ENCODE measurements around the gene TTC12.

Gene TTC12

DNA sequence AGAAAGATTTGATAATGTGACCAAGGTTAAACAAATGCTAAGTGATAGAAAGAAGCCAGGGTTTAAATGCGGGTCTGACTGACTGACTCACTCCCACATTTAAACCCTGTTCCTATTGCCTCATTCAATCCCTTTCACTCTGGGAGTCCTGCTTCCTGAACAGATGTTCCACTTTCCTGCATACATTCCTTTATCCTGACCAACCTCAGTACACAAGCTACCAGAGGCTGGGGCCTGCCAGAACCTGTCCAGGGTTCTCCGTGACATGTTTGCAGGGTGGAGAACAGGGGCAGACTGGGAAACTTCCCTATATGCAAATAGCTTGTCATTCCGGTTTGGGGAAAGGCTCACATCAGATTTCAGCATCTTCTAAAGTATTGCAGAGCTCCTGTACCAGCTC is 70.2 kb downstream of the TTC12 start:
- DNase-seq (ENCODE audit: low read depth) = peak; percentile 91
- TF ChIP-seq CTCF (conservative IDR thresholded peaks at IDR 0.05; ENCODE audit: control insufficient read depth, insufficient read depth, low read depth, low read length) = no peak
- H3K4me3 ChIP-seq (ENCODE audit: control insufficient read depth, low read depth, low read length) = no peak overlapping the region

DNA sequence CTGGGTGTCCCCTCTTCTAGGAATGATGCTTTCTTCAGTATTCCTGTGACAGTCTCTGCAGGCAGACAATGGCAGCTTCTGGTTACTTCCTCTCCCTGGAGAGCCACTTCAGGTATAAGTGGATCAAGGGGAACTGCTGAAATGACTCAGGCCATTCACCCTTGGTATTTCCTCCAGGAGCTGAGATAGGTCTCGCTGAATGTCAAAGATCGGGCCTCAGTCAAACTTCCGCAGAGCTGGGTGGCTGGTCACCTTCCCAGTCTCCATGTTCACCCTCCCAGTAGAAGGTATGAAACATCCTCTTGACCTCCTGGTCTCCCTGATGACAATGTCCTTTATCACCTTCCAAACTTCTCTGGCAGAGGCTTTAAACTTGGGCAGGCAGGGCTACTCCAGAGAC is 71.4 kb downstream of the TTC12 start:
- no peak for TF ChIP-seq CTCF (conservative IDR thresholded peaks at IDR 0.05; ENCODE audit: control insufficient read depth, insufficient read depth, low read depth, low read length)
- no peak for DNase-seq (ENCODE audit: low read depth)
- no peak overlapping the region for H3K4me3 ChIP-seq (ENCODE audit: control insufficient read depth, low read depth, low read length)

DNA sequence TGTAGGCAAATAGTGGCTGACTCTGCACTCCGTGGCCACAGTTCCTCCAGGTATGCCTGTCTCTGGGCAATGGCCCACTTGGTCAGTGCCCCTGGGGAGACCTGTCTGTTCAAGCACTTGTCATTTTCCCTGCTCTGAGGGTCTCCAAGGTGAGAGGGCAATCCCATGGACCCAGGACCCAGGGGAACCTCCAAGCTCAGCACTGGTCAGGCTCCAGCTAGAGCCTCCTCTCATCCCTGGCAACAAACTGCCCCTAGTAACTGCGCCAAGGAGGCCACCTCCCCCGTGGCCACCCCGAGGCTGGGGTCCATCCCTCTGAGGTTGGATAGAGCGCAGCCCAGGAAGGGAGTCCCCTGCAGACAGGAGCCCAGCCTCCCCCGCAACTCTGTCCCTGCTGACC is 72.5 kb downstream of the TTC12 start:
- DNase-seq (ENCODE audit: low read depth) = no peak
- H3K4me3 ChIP-seq (ENCODE audit: control insufficient read depth, low read depth, low read length) = no peak overlapping the region
- no peak for TF ChIP-seq CTCF (conservative IDR thresholded peaks at IDR 0.05; ENCODE audit: control insufficient read depth, insufficient read depth, low read depth, low read length)

DNA sequence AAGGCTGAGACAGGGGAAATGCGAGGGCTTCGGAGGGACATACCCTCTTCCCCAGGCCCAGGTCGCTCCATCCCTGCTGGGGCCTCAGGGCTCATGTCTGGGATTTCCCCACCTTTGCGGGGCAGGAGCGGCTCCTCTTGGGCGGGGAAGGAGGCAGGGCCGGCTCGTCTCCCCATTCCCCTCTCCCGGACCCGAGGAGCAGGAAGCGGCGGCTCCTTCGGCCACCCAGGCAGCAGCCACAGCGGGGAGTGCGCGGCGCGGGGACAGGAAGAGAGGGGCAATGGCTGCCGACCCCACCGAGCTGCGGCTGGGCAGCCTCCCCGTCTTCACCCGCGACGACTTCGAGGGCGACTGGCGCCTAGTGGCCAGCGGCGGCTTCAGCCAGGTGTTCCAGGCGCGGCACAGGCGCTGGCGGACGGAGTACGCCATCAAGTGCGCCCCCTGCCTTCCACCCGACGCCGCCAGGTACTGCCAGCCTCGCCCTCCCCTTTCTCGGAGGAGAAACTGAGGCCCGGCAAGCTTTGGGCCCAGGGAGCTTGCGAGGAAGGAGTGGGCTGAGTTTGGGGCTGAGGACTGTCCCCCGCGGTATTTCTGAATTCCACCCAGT is 73.3 kb downstream of the TTC12 start, which contains the start of gene ANKK1:
ANKK1 (plus strand) TSS at position 175 of the 607 bp plus-strand sequence; CDS start at position 281, 106 bp downstream.
- H3K4me3 ChIP-seq (ENCODE audit: control insufficient read depth, low read depth, low read length) = no peak within 1 kb of the TSS
- TF ChIP-seq CTCF (conservative IDR thresholded peaks at IDR 0.05; ENCODE audit: control insufficient read depth, insufficient read depth, low read depth, low read length) = no peak
- no peak for DNase-seq (ENCODE audit: low read depth)

DNA sequence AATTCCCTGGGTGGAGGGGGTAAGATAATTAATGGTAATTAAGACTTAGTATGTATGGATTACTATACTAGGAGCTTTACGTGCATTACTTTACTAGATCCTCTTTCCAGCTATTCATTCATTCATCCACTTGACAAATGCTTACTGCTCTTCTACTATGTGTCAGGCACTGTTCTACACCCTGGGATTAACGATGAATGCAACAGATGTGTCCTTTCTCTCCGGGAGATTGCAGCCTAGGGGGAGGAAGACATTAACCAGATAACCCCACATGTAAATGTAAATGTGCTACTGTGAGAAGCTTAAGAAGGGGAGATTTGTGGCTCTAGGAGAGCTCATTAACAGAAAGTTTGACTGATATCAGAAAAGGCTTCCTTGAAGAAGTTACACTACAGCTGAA is 74.9 kb downstream of the TTC12 start:
- DNase-seq (ENCODE audit: low read depth) = no peak
- TF ChIP-seq CTCF (conservative IDR thresholded peaks at IDR 0.05; ENCODE audit: control insufficient read depth, insufficient read depth, low read depth, low read length) = no peak
- H3K4me3 ChIP-seq (ENCODE audit: control insufficient read depth, low read depth, low read length) = no peak overlapping the region

DNA sequence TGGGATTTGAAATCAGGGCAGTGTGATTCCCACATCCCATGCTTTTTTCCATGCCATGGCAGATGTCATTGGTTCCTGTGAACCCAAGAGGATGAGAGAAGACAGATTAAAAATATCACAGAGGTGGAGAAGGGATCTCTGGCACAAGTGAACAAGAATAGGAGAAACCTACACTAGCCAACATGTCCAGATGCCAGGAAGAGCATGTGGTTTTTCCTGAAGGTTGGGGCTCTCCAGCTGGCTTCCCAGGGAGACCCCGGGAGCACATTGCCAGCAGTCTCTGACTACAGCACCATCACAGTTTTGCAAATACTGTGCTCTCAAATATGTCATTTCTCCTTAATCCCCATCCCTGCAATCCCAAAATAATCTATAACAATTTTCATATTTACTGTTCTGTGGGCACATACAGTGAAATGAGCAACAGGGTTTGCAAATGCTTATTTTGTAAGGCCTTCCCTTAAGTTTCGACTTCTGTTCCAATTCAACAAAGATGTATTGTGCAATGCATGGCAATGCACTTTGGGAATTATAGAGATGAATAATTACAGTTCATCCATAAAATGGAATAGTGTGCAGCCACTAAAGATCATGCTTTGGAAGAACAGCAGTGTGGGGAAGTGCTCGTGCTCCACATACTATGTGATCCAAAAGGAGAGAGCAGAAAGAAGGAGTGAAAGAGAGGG is 78.0 kb downstream of the TTC12 start:
- peak; percentile 14 for DNase-seq (ENCODE audit: low read depth)
- H3K4me3 ChIP-seq (ENCODE audit: control insufficient read depth, low read depth, low read length) = no peak overlapping the region
- TF ChIP-seq CTCF (conservative IDR thresholded peaks at IDR 0.05; ENCODE audit: control insufficient read depth, insufficient read depth, low read depth, low read length) = no peak
